Measurements from ENCODE around the gene PROC. TPM values are rescaled to one million over a fixed set of nuclear protein-coding genes. Genes with fewer than 3 reads are reported as not detected.

PROC gene
- total RNA-seq, 1 experiment from 2014 or later = 1.1 TPM

GRCh38 chr2:127422559-127423477 is 4.6 kb downstream of the PROC start:
- POLR2A ChIA-PET = no interaction called here
- peaks cover 19% of the 10 kb centered on the region for H3K4me1 ChIP-seq (ENCODE audit: control insufficient read depth, insufficient read depth, low read length)
- no peaks in the 10 kb centered on the region for H3K36me3 ChIP-seq (ENCODE audit: control insufficient read depth, insufficient read depth, low read length)
- intact Hi-C loops (cut with micrococcal nuclease; ENCODE audit: unreplicated experiment) = no loop called here
- peaks cover 3% of the 10 kb centered on the region; the same call in 1 of the 2 replicates for H3K27me3 ChIP-seq (ENCODE audit: control insufficient read depth, insufficient read depth, low read length)
- no peak overlapping the region for H3K27ac ChIP-seq (ENCODE audit: low read length)
- no peaks in the 10 kb centered on the region for H3K9me3 ChIP-seq (ENCODE audit: control insufficient read depth, insufficient read depth, low read depth, low read length)
- in situ Hi-C loops (cut with HindIII; ENCODE audit: low pct_unique_long_range_greater_than_20kb, low sequenced_read_pairs) = no loop called here
- BruUV-seq (replicated peaks) = no TSS peak
- CTCF ChIA-PET = interaction anchor here (0.6 kb wide), 1 partner anchor 19 kb away, joined by 7 read pairs; no protein-coding TSS in a partner anchor
- TF ChIP-seq CTCF (IDR thresholded peaks at IDR 0.05) = peak; percentile 21; the same call in 1 of the 2 replicates
- TF ChIP-seq TCF7L2 (IDR thresholded peaks at IDR 0.05; ENCODE audit: low read depth, low read length) = no peak
- DNase-seq (ENCODE audit: low read depth, low spot score) (no peak), ATAC-seq (peak; percentile 41)
- H3K4me3 ChIP-seq (ENCODE audit: low read depth in 2 of 2, low read length in 2 of 2) = peak overlapping the region; percentile 43 to 49

GRCh38 chr2:127423478-127423843 is 5.2 kb downstream of the PROC start:
- ChIA-PET CTCF (no interaction called here), POLR2A (no interaction called here)
- intact Hi-C loops (cut with micrococcal nuclease; ENCODE audit: unreplicated experiment) = no loop called here
- no peak for DNase-seq (ENCODE audit: low read depth, low spot score)
- H3K9me3 ChIP-seq (ENCODE audit: control insufficient read depth, insufficient read depth, low read depth, low read length) = no peaks in the 10 kb centered on the region
- H3K36me3 ChIP-seq (ENCODE audit: control insufficient read depth, insufficient read depth, low read length) = no peaks in the 10 kb centered on the region
- peak; percentile 44 for ATAC-seq
- peaks cover 3% of the 10 kb centered on the region; the same call in 1 of the 2 replicates for H3K27me3 ChIP-seq (ENCODE audit: control insufficient read depth, insufficient read depth, low read length)
- peak overlapping the region; percentile 43 to 49 for H3K4me3 ChIP-seq (ENCODE audit: low read depth in 2 of 2, low read length in 2 of 2)
- BruUV-seq (replicated peaks) = no TSS peak
- in situ Hi-C loops (cut with HindIII; ENCODE audit: low pct_unique_long_range_greater_than_20kb, low sequenced_read_pairs) = no loop called here
- no peak overlapping the region for H3K27ac ChIP-seq (ENCODE audit: low read length)
- H3K4me1 ChIP-seq (ENCODE audit: control insufficient read depth, insufficient read depth, low read length) = peaks cover 19% of the 10 kb centered on the region
- no peak for TF ChIP-seq REST (IDR thresholded peaks at IDR 0.05; ENCODE audit: insufficient read depth in 1 of 2, low read depth in 2 of 2, low read length in 1 of 2)
- TF ChIP-seq POLR2AphosphoS5 (IDR thresholded peaks at IDR 0.05; ENCODE audit: low read depth, low read length) = no peak
- TF ChIP-seq SIN3A (IDR thresholded peaks at IDR 0.05; ENCODE audit: borderline replicate concordance, insufficient read depth, low read depth, low read length) = no peak
- TF ChIP-seq TCF7L2 (IDR thresholded peaks at IDR 0.05; ENCODE audit: low read depth, low read length) = no peak
- TF ChIP-seq CTCF (IDR thresholded peaks at IDR 0.05) = no peak

Data from Panc1 (cell line).